ENCODE results near the gene KMT2D.

Gene KMT2D

GRCh38 chr12:49091056-49091835 is 30.7 kb upstream of the KMT2D start:
- peak overlapping the region; percentile 79 for H2BK12ac ChIP-seq (ENCODE audit: low read length)
- no peak overlapping the region for H3K9ac ChIP-seq (ENCODE audit: low read depth, low read length, poor library complexity)
- peak overlapping the region; percentile 94 for H3K18ac ChIP-seq (ENCODE audit: low read length)
- peak overlapping the region; percentile 14 for H3K14ac ChIP-seq (ENCODE audit: low read length)
- H4K91ac ChIP-seq (ENCODE audit: low read depth, low read length, poor library complexity), result no peak overlapping the region
- WGBS, 2 donors (ENCODE audit: extremely low coverage in 2 of 2, insufficient read length in 2 of 2, insufficient replicate concordance in 1 of 2), result no CpG with 5 or more reads among the region's 41 CpGs
- H3K4me3 ChIP-seq (ENCODE audit: low read length in 2 of 2), result peak overlapping the region; percentile 52 to 71
- peak overlapping the region; percentile 27 for H2BK120ac ChIP-seq (ENCODE audit: low read depth, low read length)
- H3K79me1 ChIP-seq (ENCODE audit: low read depth, low read length), result no peaks in the 10 kb centered on the region
- H3K4me1 ChIP-seq (ENCODE audit: control insufficient read depth in 2 of 2, insufficient read depth in 1 of 2, low read depth in 1 of 2, low read length in 2 of 2), result peaks cover 21 to 43% of the 10 kb centered on the region in 2 donors
- no peak overlapping the region for H3K4ac ChIP-seq (ENCODE audit: low read length)
- peak overlapping the region; percentile 96 for H2AFZ ChIP-seq (ENCODE audit: low read length)
- peak overlapping the region; percentile 94 for H2BK15ac ChIP-seq (ENCODE audit: low read length)
- peak overlapping the region; percentile 70 for H2AK5ac ChIP-seq (ENCODE audit: low read depth, low read length)
- H4K8ac ChIP-seq (ENCODE audit: low read depth, low read length), result peak overlapping the region; percentile 66
- H3K27ac ChIP-seq (replicated peaks; ENCODE audit: low read length), result no peak overlapping the region
- no peak for DNase-seq (ENCODE audit: low spot score)
- H3K27me3 ChIP-seq (ENCODE audit: control insufficient read depth in 3 of 3, insufficient read depth in 3 of 3, low read depth in 1 of 3, low read length in 3 of 3), result peaks cover 38 to 71% (median 69%) of the 10 kb centered on the region in 3 experiments
- H3K23ac ChIP-seq (ENCODE audit: low read depth, low read length, poor library complexity), result peak overlapping the region; percentile 92
- H3K36me3 ChIP-seq (replicated peaks in 1 of 2; ENCODE audit: control insufficient read depth in 2 of 2, insufficient read depth in 2 of 2, low read length in 2 of 2), result peaks cover 0 to 8% of the 10 kb centered on the region in 2 donors
- peak overlapping the region; percentile 94 for H3K4me2 ChIP-seq (ENCODE audit: insufficient read depth, low read length, poor library complexity, severe bottlenecking)
- peak overlapping the region; percentile 54 for H2BK5ac ChIP-seq (ENCODE audit: low read length)
- H3K9me3 ChIP-seq (replicated peaks in 1 of 2; ENCODE audit: control insufficient read depth in 2 of 2, insufficient read depth in 1 of 2, low read depth in 1 of 2, low read length in 2 of 2), result peaks cover 2% of the 10 kb centered on the region in 2 donors

DNA sequence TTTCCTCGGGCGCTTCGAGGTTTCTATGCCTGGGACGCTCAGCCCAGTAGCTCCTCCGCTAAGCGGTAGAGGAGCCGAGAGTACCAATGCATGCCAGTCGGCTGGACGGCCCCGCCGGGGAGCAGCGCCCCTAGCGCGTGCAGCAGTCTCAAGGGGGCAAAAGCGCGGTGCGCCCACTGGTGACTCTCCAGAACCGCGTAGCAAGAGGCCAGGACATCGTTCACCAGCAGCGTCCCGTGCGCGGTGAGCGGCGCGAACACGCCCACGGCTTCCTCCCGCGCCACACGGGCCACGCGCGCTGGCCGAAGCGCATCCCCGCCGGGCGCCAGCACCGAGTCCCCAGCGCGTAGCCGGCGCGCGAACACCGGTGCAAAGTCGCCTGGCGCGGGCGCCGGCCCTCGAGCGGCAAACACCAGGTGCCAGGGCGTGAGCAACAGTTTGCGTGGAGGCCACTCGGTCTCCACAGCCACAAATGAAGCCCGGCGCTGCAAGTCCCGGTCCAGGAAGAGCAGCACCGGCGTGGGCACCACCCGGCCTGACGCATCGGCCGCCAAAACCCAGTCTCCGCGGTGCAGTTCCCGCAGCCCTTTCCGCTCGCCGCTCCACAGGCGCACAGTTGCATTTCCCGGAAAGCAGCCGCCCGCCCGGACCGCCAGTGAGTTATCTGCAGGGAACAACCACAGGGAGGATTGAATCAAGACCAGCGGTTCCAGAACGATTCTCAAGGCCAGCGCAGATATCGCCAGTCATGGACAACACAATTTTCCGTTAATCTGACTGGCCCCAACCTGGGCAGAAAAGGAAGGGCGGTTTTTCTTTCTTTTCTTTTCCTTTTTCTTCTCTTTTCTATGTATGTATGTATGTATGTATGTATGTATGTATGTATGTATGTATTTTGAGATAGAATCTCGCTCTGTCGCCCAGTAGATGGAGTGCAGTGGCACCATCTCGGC is 29.5 kb upstream of the KMT2D start:
- no peak overlapping the region for H2BK5ac ChIP-seq (ENCODE audit: low read length)
- peaks cover 21 to 43% of the 10 kb centered on the region in 2 donors for H3K4me1 ChIP-seq (ENCODE audit: control insufficient read depth in 2 of 2, insufficient read depth in 1 of 2, low read depth in 1 of 2, low read length in 2 of 2)
- H3K14ac ChIP-seq (ENCODE audit: low read length), result no peak overlapping the region
- H4K8ac ChIP-seq (ENCODE audit: low read depth, low read length), result no peak overlapping the region
- H4K91ac ChIP-seq (ENCODE audit: low read depth, low read length, poor library complexity), result no peak overlapping the region
- no peaks in the 10 kb centered on the region for H3K79me1 ChIP-seq (ENCODE audit: low read depth, low read length)
- H2AFZ ChIP-seq (ENCODE audit: low read length), result peak overlapping the region; percentile 82
- H3K4me2 ChIP-seq (ENCODE audit: insufficient read depth, low read length, poor library complexity, severe bottlenecking), result peak overlapping the region; percentile 74
- H3K4ac ChIP-seq (ENCODE audit: low read length), result no peak overlapping the region
- peak overlapping the region; percentile 63 for H3K9ac ChIP-seq (ENCODE audit: low read depth, low read length, poor library complexity)
- WGBS, 2 donors (ENCODE audit: extremely low coverage in 2 of 2, insufficient read length in 2 of 2, insufficient replicate concordance in 1 of 2), result no CpG with 5 or more reads among the region's 88 CpGs
- H2BK15ac ChIP-seq (ENCODE audit: low read length), result peak overlapping the region; percentile 83
- no peaks in the 10 kb centered on the region for H3K36me3 ChIP-seq (replicated peaks in 1 of 2; ENCODE audit: control insufficient read depth in 2 of 2, insufficient read depth in 2 of 2, low read length in 2 of 2)
- H3K9me3 ChIP-seq (replicated peaks in 1 of 2; ENCODE audit: control insufficient read depth in 2 of 2, insufficient read depth in 1 of 2, low read depth in 1 of 2, low read length in 2 of 2), result peaks cover 2% of the 10 kb centered on the region in 2 donors
- peak overlapping the region; percentile 75 for H2BK12ac ChIP-seq (ENCODE audit: low read length)
- no peak for DNase-seq (ENCODE audit: low spot score)
- peak overlapping the region; percentile 59 for H3K23ac ChIP-seq (ENCODE audit: low read depth, low read length, poor library complexity)
- H2BK120ac ChIP-seq (ENCODE audit: low read depth, low read length), result no peak overlapping the region
- no peak overlapping the region for H3K27ac ChIP-seq (replicated peaks; ENCODE audit: low read length)
- peak overlapping the region; percentile 89 for H3K18ac ChIP-seq (ENCODE audit: low read length)
- H3K27me3 ChIP-seq (ENCODE audit: control insufficient read depth in 3 of 3, insufficient read depth in 3 of 3, low read depth in 1 of 3, low read length in 3 of 3), result peaks cover 38 to 73% (median 71%) of the 10 kb centered on the region in 3 experiments
- peak overlapping the region; percentile 28 to 53 for H3K4me3 ChIP-seq (ENCODE audit: low read length in 2 of 2)
- H2AK5ac ChIP-seq (ENCODE audit: low read depth, low read length), result peak overlapping the region; percentile 20

GRCh38 chr12:49088932-49089330 is 28.3 kb upstream of the KMT2D start:
- H2BK12ac ChIP-seq (ENCODE audit: low read length), result no peak overlapping the region
- no peak overlapping the region for H3K14ac ChIP-seq (ENCODE audit: low read length)
- H3K27me3 ChIP-seq (ENCODE audit: control insufficient read depth in 3 of 3, insufficient read depth in 3 of 3, low read depth in 1 of 3, low read length in 3 of 3), result peaks cover 32 to 66% (median 60%) of the 10 kb centered on the region in 3 experiments
- peaks cover 2% of the 10 kb centered on the region in 2 donors for H3K9me3 ChIP-seq (replicated peaks in 1 of 2; ENCODE audit: control insufficient read depth in 2 of 2, insufficient read depth in 1 of 2, low read depth in 1 of 2, low read length in 2 of 2)
- no peaks in the 10 kb centered on the region for H3K36me3 ChIP-seq (replicated peaks in 1 of 2; ENCODE audit: control insufficient read depth in 2 of 2, insufficient read depth in 2 of 2, low read length in 2 of 2)
- no peak overlapping the region for H3K4me2 ChIP-seq (ENCODE audit: insufficient read depth, low read length, poor library complexity, severe bottlenecking)
- H3K27ac ChIP-seq (replicated peaks; ENCODE audit: low read length), result no peak overlapping the region
- H2AK5ac ChIP-seq (ENCODE audit: low read depth, low read length), result peak overlapping the region; percentile 57
- H2BK120ac ChIP-seq (ENCODE audit: low read depth, low read length), result no peak overlapping the region
- no peak overlapping the region for H2AFZ ChIP-seq (ENCODE audit: low read length)
- H4K8ac ChIP-seq (ENCODE audit: low read depth, low read length), result no peak overlapping the region
- H2BK15ac ChIP-seq (ENCODE audit: low read length), result no peak overlapping the region
- no peak overlapping the region for H4K91ac ChIP-seq (ENCODE audit: low read depth, low read length, poor library complexity)
- no CpG with 5 or more reads among the region's 6 CpGs for WGBS, 2 donors (ENCODE audit: extremely low coverage in 2 of 2, insufficient read length in 2 of 2, insufficient replicate concordance in 1 of 2)
- no peak overlapping the region for H2BK5ac ChIP-seq (ENCODE audit: low read length)
- no peaks in the 10 kb centered on the region for H3K79me1 ChIP-seq (ENCODE audit: low read depth, low read length)
- no peak overlapping the region for H3K4ac ChIP-seq (ENCODE audit: low read length)
- no peak for DNase-seq (ENCODE audit: low spot score)
- H3K23ac ChIP-seq (ENCODE audit: low read depth, low read length, poor library complexity), result no peak overlapping the region
- H3K18ac ChIP-seq (ENCODE audit: low read length), result peak overlapping the region; percentile 7
- no peak overlapping the region for H3K9ac ChIP-seq (ENCODE audit: low read depth, low read length, poor library complexity)
- H3K4me3 ChIP-seq (ENCODE audit: low read length in 2 of 2), result no peak overlapping the region
- peaks cover 21 to 34% of the 10 kb centered on the region in 2 donors for H3K4me1 ChIP-seq (ENCODE audit: control insufficient read depth in 2 of 2, insufficient read depth in 1 of 2, low read depth in 1 of 2, low read length in 2 of 2)

Data from neuronal stem cell (in vitro differentiated cells).